HG03095 (cell line): ENCODE measurements around the gene RPS26.
"Not testable (repeated sequence)": the region's sequence is repeated elsewhere in the genome, so short reads cannot be mapped to it uniquely, and the experiment has no call there.

Experiments
- ATAC-seq: cut with Tn5 transposase; IDR thresholded peaks from one replicate; pipeline ENCODE4 v1.9.1; 2021; ENCODE audit warnings: moderate library complexity; ENCODE audit not compliant: unreplicated experiment

The RPS26 gene

GRCh38 chr12:56020423-56021184, 21.1 kb upstream of the RPS26 start, which contains the start of gene IKZF4:
TSS of gene IKZF4 (plus strand) at chr12:56021043. CDS start at chr12:56021494, 451 bp downstream.
- no peak for ATAC-seq

- ATAC-seq = no peak
Measured at GRCh38 chr12:56021889-56022497, 19.7 kb upstream of the RPS26 start.

- no peak for ATAC-seq
Measured at GRCh38 chr12:56028511-56029165, 13.1 kb upstream of the RPS26 start.

- no peak for ATAC-seq
Measured at GRCh38 chr12:56029166-56029519, 12.6 kb upstream of the RPS26 start.

- no peak for ATAC-seq
Measured at GRCh38 chr12:56029666-56030293, 11.9 kb upstream of the RPS26 start.

GRCh38 chr12:56031987-56032386, 9.7 kb upstream of the RPS26 start:
- ATAC-seq = no peak

GRCh38 chr12:56034586-56035332, 7.0 kb upstream of the RPS26 start:
- no peak for ATAC-seq

GRCh38 chr12:56037161-56037560, 4.6 kb upstream of the RPS26 start:
- ATAC-seq = no peak

GRCh38 chr12:56038022-56038655, 3.6 kb upstream of the RPS26 start:
- ATAC-seq = no peak

GRCh38 chr12:56040151-56040550, 1.6 kb upstream of the RPS26 start:
- no peak for ATAC-seq

GRCh38 chr12:56040963-56041551, 661 bp upstream of the RPS26 start:
- ATAC-seq = peak; percentile 3

- not testable (repeated sequence) for ATAC-seq
Measured at GRCh38 chr12:56042430-56042813, 704 bp downstream of the RPS26 start.

GRCh38 chr12:56042843-56043242, 1.1 kb downstream of the RPS26 start:
- ATAC-seq = no peak

GRCh38 chr12:56046027-56046780, 4.5 kb downstream of the RPS26 start:
- ATAC-seq = no peak

- ATAC-seq = no peak
Measured at GRCh38 chr12:56053407-56053893, 11.7 kb downstream of the RPS26 start.

- not testable (repeated sequence) for ATAC-seq
Measured at GRCh38 chr12:56059964-56060363, 18.2 kb downstream of the RPS26 start.

- no peak for ATAC-seq
Measured at GRCh38 chr12:56061982-56062381, 20.3 kb downstream of the RPS26 start.

- no peak for ATAC-seq
Measured at GRCh38 chr12:56062996-56063395, 21.3 kb downstream of the RPS26 start.

- no peak for ATAC-seq
Measured at GRCh38 chr12:56071648-56072047, 29.9 kb downstream of the RPS26 start.
